H54 (cell line): ENCODE data around the gene CADPS2.

ENCODE experiments used
- DNase-seq: peaks from one replicate; pipeline ENCODE4 v3.0.0; 2011; ENCODE audit warnings: low spot score, mixed read lengths; ENCODE audit not compliant: insufficient read length
- FAIRE-seq: peaks from 3 replicates; lab custom pipeline; 2011; peaks lifted over from hg19 to GRCh38; lab: Jason Lieb, UNC
- POLR2A ChIP-seq: IDR thresholded peaks from 2 replicates; pipeline ENCODE4 v1.6.1; 2011; ENCODE audit warnings: low read depth, mild to moderate bottlenecking, low read length

Gene CADPS2

DNA sequence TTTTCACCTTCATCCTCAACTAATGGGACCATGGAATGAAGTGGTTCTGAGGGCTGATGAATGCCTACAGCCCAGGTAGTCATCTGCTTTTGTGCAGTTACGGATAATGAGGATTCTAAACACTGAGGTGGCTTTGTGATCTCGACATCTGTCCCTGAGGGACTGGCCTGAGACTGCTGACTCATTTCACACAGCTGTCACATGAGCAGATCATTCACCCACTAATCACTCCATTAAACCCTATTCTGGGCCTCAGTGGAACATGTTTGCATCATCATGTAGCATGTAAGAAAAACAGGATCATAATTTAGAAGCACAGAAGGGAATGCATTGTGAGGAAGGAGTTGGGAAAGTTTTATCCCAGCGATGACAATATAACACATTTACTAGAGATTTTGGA, 502.3 kb downstream of the CADPS2 start:
- TF ChIP-seq POLR2A, result no peak
- DNase-seq (no peak), FAIRE-seq (no peak)

DNA sequence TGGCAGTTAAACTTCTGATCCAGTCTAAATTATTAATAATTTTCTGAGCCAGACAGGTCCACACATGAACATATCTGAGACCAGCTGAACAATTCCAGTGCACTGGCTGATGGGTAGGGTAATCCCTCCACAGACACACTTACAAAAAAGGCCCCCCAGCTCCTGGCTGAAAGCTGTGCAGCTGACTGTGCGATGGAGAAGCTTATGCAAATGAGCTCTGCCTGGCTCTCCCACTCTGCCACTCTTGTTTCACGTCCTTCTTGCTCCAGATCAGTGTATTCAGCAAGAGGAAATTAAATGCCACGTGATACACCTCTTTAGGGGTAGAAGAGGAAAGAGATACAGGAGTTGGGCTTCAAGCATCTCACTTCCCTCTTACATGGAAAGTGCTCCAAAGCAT, 505.3 kb downstream of the CADPS2 start:
- no peak for DNase-seq
- TF ChIP-seq POLR2A, result no peak
- FAIRE-seq, result no peak

DNA sequence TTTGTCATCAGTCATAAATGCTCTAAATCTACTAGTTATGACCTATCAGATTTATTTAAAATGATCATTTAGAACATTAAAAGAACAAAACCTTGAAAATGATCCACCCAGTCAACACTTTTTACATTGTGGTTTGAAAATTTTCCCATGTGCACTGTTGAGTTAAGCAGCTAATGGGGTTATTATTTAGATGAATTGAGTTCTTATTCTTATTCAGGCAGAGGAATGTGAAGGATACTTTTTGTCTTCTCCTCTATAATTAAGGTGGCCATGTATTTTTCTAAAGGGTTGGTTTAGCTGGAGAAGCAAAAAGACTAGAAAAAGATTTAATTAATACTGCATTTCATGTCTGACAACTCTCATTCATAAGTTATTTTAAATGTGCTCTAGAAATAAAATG, 506.8 kb downstream of the CADPS2 start:
- FAIRE-seq (no peak), DNase-seq (no peak)
- no peak for TF ChIP-seq POLR2A

DNA sequence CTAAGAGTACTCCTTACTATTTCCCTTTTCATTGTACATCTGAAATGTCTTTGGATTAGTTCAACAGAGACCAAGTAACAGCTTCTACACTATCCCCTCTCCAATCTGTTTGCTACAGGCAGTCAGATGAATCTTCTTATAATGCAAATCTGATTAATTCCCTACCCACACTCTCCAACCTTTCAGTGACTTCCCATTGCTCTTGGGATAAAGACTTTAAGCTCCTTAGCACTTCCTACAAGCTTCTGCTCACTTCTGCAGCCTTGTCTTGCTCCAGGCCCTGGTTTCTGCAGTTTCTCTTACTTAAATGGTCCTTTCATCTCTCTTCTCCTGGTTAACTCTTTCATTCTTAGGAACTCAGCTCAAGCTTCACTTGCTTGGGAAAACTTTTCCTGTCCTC, 516.5 kb downstream of the CADPS2 start:
- no peak for FAIRE-seq
- DNase-seq, result no peak
- no peak for TF ChIP-seq POLR2A

DNA sequence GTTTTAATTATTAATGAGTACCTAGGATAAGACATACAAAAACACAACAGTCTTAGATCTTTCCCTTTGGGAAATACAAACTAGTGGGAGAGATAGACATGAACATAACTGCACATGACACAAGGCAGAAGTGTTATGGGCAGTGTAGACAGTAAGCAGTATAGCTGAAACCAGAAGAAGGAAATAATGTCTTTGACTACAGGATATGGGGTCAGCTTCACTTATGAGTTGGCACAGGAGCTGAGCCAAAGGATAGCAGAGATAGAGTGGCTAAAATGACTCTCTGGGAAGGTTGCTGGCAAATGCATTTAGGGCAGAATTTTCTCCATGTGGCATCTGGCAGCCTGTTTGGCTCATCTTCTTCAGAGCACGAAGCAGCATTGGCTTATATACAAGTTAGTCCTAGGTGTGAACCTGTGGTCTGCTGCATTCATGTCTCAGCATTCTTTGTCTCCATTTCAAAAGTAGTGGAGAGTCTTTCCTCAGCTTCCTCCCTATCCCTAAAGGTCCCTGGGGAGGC, 521.4 kb downstream of the CADPS2 start:
- TF ChIP-seq POLR2A, result no peak
- DNase-seq (no peak), FAIRE-seq (no peak)

DNA sequence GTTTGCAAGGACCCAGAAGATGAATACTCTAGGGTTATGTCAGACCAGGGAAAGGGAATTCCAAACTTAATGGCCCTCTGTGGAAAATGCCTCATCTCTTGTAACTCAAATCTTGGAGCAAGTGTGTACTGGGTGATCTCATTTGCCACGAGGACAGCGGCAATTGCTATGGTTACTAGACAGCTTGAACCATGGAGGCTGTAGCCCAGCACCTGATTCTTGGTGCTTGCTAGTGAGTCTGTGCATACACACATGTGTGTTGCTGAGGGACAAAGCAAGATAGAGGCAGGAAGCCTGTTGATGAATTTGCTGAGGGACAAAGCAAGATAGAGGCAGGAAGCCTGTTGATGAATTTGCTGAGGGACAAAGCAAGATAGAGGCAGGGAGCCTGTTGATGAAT, 523.1 kb downstream of the CADPS2 start:
- no peak for FAIRE-seq
- TF ChIP-seq POLR2A, result no peak
- DNase-seq, result no peak

DNA sequence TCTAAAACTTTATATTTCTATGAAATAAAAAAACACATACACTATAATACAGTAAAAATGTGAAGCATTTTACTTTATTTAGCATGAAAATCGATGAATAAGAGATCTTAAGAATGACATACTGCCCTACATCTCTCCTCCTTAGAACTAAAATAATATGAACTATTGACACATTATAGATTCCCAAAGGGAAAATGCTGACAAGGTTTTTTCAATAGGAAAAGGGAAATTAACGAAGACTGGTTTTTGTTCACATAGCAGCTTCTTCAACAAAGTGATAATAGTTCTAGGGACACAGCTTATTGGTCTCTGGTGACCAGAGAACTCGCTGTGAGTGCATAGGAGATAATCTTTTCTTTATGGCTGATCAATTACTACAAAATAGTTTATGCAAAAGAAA, 523.8 kb downstream of the CADPS2 start:
- DNase-seq, result no peak
- TF ChIP-seq POLR2A, result no peak
- FAIRE-seq, result no peak

DNA sequence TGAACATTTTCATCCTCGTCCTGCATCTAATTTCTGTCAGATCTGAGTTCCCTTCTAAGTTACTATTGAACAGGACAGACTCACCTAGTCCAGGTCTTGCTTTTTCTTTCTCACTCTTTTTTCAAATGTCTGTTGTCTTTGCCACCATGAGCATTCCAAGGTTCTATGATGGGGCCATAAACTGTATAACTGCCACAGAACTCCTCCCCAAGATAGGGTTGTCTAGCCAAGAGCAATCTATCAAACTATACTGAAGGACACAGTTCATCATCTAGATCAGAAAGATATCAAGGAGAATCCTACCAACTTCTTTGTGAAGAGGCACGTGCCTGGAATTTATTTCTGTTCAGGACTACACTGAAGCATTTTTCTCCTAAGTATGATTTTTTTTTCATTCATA, 531.6 kb downstream of the CADPS2 start:
- FAIRE-seq (no peak), DNase-seq (no peak)
- TF ChIP-seq POLR2A, result no peak

DNA sequence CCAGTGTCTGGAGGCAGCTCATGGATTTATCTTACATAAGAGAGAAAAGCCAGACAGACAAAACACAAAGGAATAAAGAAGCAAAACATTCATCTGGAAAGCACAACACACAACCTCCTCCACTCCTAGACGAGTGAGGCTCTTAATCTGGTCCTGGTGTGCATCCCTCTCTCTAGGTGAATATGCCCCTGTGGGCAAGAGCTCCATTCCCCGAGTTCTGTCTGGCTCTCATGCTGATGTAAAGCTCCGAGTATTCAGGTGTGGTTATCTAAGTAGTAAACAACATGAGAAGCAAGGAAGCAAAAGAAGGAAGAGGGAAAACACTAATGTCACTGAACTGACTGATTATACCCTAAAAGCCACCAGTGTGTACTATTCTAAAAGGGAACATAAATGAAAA, 533.8 kb downstream of the CADPS2 start:
- no peak for TF ChIP-seq POLR2A
- DNase-seq (no peak), FAIRE-seq (no peak)

DNA sequence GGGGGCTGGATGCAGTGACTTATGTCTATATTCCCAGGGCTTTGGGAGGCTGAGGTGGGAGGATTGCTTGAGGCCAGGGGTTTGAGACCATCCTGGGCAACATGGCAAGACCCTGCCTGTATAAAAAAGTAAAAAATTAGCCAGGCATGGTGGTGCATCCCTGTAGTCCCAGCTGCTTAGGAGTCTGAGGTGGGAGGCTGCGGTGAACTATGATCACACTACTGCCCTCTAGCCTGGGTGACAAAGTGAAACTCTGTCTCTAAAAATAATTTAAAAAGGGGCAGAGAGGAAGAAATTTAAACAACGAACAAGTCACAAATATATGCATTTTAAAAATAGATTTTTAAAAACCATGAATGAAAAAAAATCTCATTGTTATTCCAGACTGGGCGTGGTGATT, 535.6 kb downstream of the CADPS2 start:
- TF ChIP-seq POLR2A, result no peak
- FAIRE-seq (no peak), DNase-seq (no peak)

GRCh38 chr7:122344303-122344620, 542.0 kb downstream of the CADPS2 start:
- FAIRE-seq, result no peak
- no peak for DNase-seq

GRCh38 chr7:122343601-122344302, 542.5 kb downstream of the CADPS2 start:
- TF ChIP-seq POLR2A, result no peak
- FAIRE-seq (no peak), DNase-seq (no peak)

More at GRCh38 chr7:122344303-122344620, 542.0 kb downstream of the CADPS2 start:
- TF ChIP-seq POLR2A, result no peak

GRCh38 chr7:122340427-122340826, 545.8 kb downstream of the CADPS2 start:
- DNase-seq, result no peak
- FAIRE-seq, result no peak
- no peak for TF ChIP-seq POLR2A

DNA sequence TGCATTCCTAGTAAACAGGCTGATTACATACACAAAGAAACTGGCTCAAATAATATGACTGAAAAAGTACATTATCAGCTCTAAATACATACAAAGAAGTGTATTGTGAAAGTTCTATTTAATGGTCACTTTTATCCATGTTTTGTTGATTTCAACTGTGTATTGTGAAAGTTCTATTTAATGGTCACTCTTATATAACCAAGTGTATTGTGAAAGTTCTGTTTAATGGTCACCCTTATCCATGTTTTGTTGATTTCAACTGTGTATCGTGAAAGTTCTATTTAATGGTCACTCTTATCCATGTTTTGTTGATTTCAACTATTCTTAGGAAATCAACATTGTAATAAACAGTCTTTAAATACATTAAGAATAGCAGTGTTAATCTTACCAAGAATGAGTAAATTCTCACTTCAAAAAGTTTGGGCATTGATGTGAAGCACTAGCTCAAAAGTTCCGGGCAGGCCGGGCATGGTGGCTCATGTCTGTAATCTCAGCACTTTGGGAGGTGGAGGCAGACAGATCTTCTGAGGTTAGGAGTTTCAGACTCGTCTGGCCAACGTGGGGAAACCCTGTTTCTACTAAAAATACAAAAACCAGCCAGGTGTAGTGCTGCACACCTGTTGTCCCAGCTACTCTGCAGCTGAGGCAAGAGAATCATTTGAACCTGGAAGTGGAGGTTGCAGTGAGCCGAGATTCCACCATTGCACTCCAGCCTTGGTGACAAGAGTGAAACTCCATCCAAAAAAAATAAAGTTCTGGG, 546.9 kb downstream of the CADPS2 start:
- FAIRE-seq (no peak), DNase-seq (no peak)
- no peak for TF ChIP-seq POLR2A

DNA sequence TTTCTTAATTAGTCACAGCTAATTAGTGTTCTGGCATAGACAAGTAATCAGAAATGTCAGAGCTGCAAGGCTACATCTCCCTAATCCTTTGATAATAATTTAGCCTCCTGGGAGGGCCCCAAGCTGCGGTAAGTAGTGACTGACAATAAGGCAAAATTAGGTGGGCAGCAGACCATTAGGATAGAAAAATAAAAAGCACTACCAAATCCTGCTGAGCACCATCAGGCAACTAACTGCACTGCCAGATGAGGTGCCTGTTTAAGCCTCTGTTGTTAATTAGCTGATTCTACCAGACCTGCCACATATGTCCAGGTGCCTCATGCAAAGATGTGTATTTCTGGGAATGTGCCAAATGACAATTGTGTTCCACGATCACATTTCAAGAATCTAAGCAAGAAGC, 549.2 kb downstream of the CADPS2 start:
- FAIRE-seq (no peak), DNase-seq (no peak)
- no peak for TF ChIP-seq POLR2A
